Vagina (tissue), 2 donors: ENCODE results near the gene AMBRA1.

Experiments used
- CTCF ChIP-seq, 3 experiments: fragments of 450-650 bp in 2 of 3; fragments of 200-600 bp in 1 of 3; sonication (generic) in 1 of 3; IDR thresholded peaks; one replicate each; pipeline ENCODE4 v1.5.1; 2017 to 2019; ENCODE audit warnings: antibody characterized with exemption in 3 of 3, mild to moderate bottlenecking in 2 of 3, moderate library complexity in 2 of 3
- POLR2A ChIP-seq, 2 donors: fragments of 450-650 bp; IDR thresholded peaks; one replicate each; pipeline ENCODE4 v1.6.1; 2017; ENCODE audit warnings: antibody characterized with exemption in 2 of 2, mild to moderate bottlenecking in 2 of 2, moderate library complexity in 2 of 2
- POLR2AphosphoS5 ChIP-seq, 2 donors: sonication (generic); formaldehyde crosslinking; IDR thresholded peaks; one replicate each; pipeline ENCODE4 v1.9.0; 2017; ENCODE audit warnings: antibody characterized with exemption in 2 of 2, mild to moderate bottlenecking in 2 of 2, low read depth in 1 of 2; ENCODE audit not compliant: insufficient read depth in 1 of 2

- TF ChIP-seq CTCF (IDR thresholded peaks at IDR 0.05) (no peak), POLR2A (IDR thresholded peaks at IDR 0.05) (no peak), POLR2AphosphoS5 (IDR thresholded peaks at IDR 0.05; ENCODE audit: insufficient read depth in 1 of 2, low read depth in 1 of 2) (no peak)
These were observed 95.6 kb downstream of the AMBRA1 start for GRCh38 chr11:46498179-46498578.
